Astrocyte (in vitro differentiated cells and primary cell): Measurements from ENCODE around the gene IGF1R. TPM values are rescaled to one million over a fixed set of nuclear protein-coding genes. Genes with fewer than 3 reads are reported as not detected.

Experiments used
- DNase-seq: peaks from one replicate; pipeline ENCODE4 v3.0.0-alpha.2; 2010; ENCODE audit warnings: low read depth
- FAIRE-seq: peaks from 2 replicates; lab custom pipeline; 2011; peaks lifted over from hg19 to GRCh38; lab: Jason Lieb, UNC
- H2AFZ ChIP-seq: 2 replicates; pipeline ENCODE4 v1.6.0; 2012; ENCODE audit warnings: low read depth, low read length, inconsistent platforms
- H3K27ac ChIP-seq: 2 replicates; pipeline ENCODE4 v1.5.1; 2011; ENCODE audit warnings: low read depth, low read length, inconsistent platforms
- H3K27me3 ChIP-seq: 2 replicates; pipeline ENCODE4 v1.6.0; 2011; ENCODE audit warnings: low read length, inconsistent platforms; ENCODE audit not compliant: insufficient read depth
- H3K36me3 ChIP-seq: 2 replicates; pipeline ENCODE4 v1.5.1; 2011; ENCODE audit warnings: low read length, inconsistent platforms; ENCODE audit not compliant: insufficient read depth
- H3K4me1 ChIP-seq: 2 replicates; pipeline ENCODE4 v1.5.1; 2011; ENCODE audit warnings: low read length, inconsistent platforms; ENCODE audit not compliant: insufficient read depth
- H3K4me2 ChIP-seq: 2 replicates; pipeline ENCODE4 v1.6.0; 2012; ENCODE audit warnings: low read length, inconsistent platforms
- H3K4me3 ChIP-seq: 2 replicates; pipeline ENCODE4 v1.5.1; 2011; ENCODE audit warnings: low read depth, mild to moderate bottlenecking, low read length, inconsistent platforms; ENCODE audit not compliant: insufficient read depth
- H3K79me2 ChIP-seq: 2 replicates; pipeline ENCODE4 v1.6.0; 2012; ENCODE audit warnings: mild to moderate bottlenecking, low read length, inconsistent platforms; ENCODE audit not compliant: insufficient read depth
- H3K9ac ChIP-seq: 2 replicates; pipeline ENCODE4 v1.6.0; 2012; ENCODE audit warnings: mild to moderate bottlenecking, low read length, inconsistent platforms
- H3K9me3 ChIP-seq: 2 replicates; pipeline ENCODE4 v1.5.1; 2012; ENCODE audit warnings: low read depth, mild to moderate bottlenecking, low read length, inconsistent platforms; ENCODE audit not compliant: insufficient read depth
- H4K20me1 ChIP-seq: 2 replicates; pipeline ENCODE4 v1.6.0; 2012; ENCODE audit warnings: low read length, inconsistent platforms; ENCODE audit not compliant: insufficient read depth
- H3K27ac Mint-ChIP-seq: one replicate; pipeline ENCODE4 v1.8.0; 2021; ENCODE audit warnings: mild to moderate bottlenecking, mixed read lengths; ENCODE audit not compliant: unreplicated experiment
- H3K27me3 Mint-ChIP-seq: one replicate; pipeline ENCODE4 v1.8.0; 2021; ENCODE audit warnings: low read depth, mixed read lengths; ENCODE audit not compliant: unreplicated experiment
- H3K36me3 Mint-ChIP-seq: one replicate; pipeline ENCODE4 v1.8.0; 2021; ENCODE audit warnings: low read depth, mixed read lengths; ENCODE audit not compliant: unreplicated experiment
- H3K4me1 Mint-ChIP-seq: one replicate; pipeline ENCODE4 v1.8.0; 2021; ENCODE audit warnings: low read depth, mixed read lengths; ENCODE audit not compliant: unreplicated experiment
- H3K4me3 Mint-ChIP-seq: one replicate; pipeline ENCODE4 v1.8.0; 2021; ENCODE audit warnings: mild to moderate bottlenecking, moderate library complexity, mixed read lengths; ENCODE audit not compliant: unreplicated experiment
- H3K9me3 Mint-ChIP-seq: one replicate; pipeline ENCODE4 v1.8.0; 2021; ENCODE audit warnings: mild to moderate bottlenecking, mixed read lengths; ENCODE audit not compliant: unreplicated experiment
- EZH2 ChIP-seq: IDR thresholded peaks from 2 replicates; pipeline ENCODE4 v1.6.1; 2012; ENCODE audit warnings: mild to moderate bottlenecking, low read length, inconsistent platforms; ENCODE audit not compliant: insufficient read depth
- total RNA-seq: library from RNA; stranded (reverse); gene quantifications from 2 replicates; pipeline ENCODE4 v1.2.1, GENCODE V29; 2021
- TF ChIP-seq, protein P1 (sequence below): IDR thresholded peaks from 2 replicates; pipeline ENCODE4 v1.5.1; 2011; ENCODE audit warnings: low read depth, mild to moderate bottlenecking, inconsistent platforms, low read length, moderate library complexity; ENCODE audit not compliant: insufficient read depth

Gene IGF1R
- total RNA-seq, 1 donor from 2014 or later: 270 TPM

DNA sequence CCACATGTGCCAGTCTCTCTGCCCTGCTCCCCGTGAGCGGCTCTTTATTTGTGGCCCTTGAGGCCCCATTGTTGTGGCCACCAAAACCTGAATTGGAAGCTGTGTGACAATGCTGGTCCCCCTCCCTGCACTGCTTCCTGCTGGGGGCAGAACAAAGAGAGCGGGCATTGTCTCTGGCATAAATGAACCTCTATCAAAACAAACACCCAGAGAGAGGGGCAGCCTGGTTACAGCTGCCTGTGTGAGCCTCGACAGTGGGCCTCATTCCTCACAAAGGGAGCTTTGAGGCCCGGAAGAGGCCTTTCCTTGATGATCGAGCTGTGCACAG is 152.9 kb downstream of the IGF1R start:
- H2AFZ ChIP-seq: no peak overlapping the region
- H3K4me1 Mint-ChIP-seq: peaks cover 70% of the 10 kb centered on the region
- peaks cover 41% of the 10 kb centered on the region for H3K4me1 ChIP-seq
- no peaks in the 10 kb centered on the region for H3K9me3 ChIP-seq
- peaks cover 98% of the 10 kb centered on the region for H3K79me2 ChIP-seq
- H3K27ac Mint-ChIP-seq: peak overlapping the region; percentile 97
- H3K27me3 Mint-ChIP-seq: no peaks in the 10 kb centered on the region
- H3K4me3 Mint-ChIP-seq: peak overlapping the region; percentile 78
- H3K4me2 ChIP-seq: peak overlapping the region; percentile 66
- H3K9me3 Mint-ChIP-seq: no peaks in the 10 kb centered on the region
- no peak for TF ChIP-seq EZH2
- TF ChIP-seq, protein P1, sequence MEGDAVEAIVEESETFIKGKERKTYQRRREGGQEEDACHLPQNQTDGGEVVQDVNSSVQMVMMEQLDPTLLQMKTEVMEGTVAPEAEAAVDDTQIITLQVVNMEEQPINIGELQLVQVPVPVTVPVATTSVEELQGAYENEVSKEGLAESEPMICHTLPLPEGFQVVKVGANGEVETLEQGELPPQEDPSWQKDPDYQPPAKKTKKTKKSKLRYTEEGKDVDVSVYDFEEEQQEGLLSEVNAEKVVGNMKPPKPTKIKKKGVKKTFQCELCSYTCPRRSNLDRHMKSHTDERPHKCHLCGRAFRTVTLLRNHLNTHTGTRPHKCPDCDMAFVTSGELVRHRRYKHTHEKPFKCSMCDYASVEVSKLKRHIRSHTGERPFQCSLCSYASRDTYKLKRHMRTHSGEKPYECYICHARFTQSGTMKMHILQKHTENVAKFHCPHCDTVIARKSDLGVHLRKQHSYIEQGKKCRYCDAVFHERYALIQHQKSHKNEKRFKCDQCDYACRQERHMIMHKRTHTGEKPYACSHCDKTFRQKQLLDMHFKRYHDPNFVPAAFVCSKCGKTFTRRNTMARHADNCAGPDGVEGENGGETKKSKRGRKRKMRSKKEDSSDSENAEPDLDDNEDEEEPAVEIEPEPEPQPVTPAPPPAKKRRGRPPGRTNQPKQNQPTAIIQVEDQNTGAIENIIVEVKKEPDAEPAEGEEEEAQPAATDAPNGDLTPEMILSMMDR: no peak
- no peaks in the 10 kb centered on the region for H3K36me3 ChIP-seq
- no peaks in the 10 kb centered on the region for H3K27me3 ChIP-seq
- DNase-seq (no peak), FAIRE-seq (no peak)
- H3K36me3 Mint-ChIP-seq: peaks cover 2% of the 10 kb centered on the region
- H4K20me1 ChIP-seq: peaks cover 97% of the 10 kb centered on the region
- H3K9ac ChIP-seq: peak overlapping the region; percentile 19
- no peak overlapping the region for H3K4me3 ChIP-seq
- H3K27ac ChIP-seq: no peak overlapping the region

DNA sequence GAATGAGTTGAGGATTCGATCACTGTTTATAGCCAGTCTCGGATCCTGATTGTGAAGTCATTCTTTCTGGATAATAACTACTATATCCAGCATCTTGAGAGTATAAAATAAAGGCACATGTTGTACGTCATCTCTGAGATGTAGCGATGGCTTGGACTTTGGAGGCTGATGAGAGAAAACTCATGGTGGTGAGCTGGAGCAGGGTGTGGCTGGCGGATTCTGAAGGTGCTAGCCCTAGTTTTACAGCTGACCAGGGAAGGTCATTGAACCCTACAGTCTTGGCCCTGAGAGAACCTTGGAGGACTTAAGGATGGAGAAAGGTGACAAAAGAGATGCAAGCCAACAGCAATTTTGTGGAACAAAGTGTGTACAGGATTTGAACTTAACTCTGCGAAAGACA is 153.8 kb downstream of the IGF1R start:
- Histone ChIP-seq H3K27ac (no peak overlapping the region), H3K9me3 (no peaks in the 10 kb centered on the region), H3K36me3 (no peaks in the 10 kb centered on the region), H4K20me1 (peaks cover 97% of the 10 kb centered on the region), H3K27me3 (no peaks in the 10 kb centered on the region), H2AFZ (no peak overlapping the region), H3K4me2 (no peak overlapping the region), H3K4me1 (peaks cover 41% of the 10 kb centered on the region), H3K79me2 (peaks cover 98% of the 10 kb centered on the region), H3K9ac (no peak overlapping the region), H3K4me3 (no peak overlapping the region)
- no peaks in the 10 kb centered on the region for H3K9me3 Mint-ChIP-seq
- DNase-seq (no peak), FAIRE-seq (no peak)
- peaks cover 2% of the 10 kb centered on the region for H3K36me3 Mint-ChIP-seq
- H3K27ac Mint-ChIP-seq: peak overlapping the region; percentile 97
- no peak for TF ChIP-seq EZH2
- TF ChIP-seq, protein P1: no peak
- H3K27me3 Mint-ChIP-seq: no peaks in the 10 kb centered on the region
- no peak overlapping the region for H3K4me3 Mint-ChIP-seq
- H3K4me1 Mint-ChIP-seq: peaks cover 67% of the 10 kb centered on the region

DNA sequence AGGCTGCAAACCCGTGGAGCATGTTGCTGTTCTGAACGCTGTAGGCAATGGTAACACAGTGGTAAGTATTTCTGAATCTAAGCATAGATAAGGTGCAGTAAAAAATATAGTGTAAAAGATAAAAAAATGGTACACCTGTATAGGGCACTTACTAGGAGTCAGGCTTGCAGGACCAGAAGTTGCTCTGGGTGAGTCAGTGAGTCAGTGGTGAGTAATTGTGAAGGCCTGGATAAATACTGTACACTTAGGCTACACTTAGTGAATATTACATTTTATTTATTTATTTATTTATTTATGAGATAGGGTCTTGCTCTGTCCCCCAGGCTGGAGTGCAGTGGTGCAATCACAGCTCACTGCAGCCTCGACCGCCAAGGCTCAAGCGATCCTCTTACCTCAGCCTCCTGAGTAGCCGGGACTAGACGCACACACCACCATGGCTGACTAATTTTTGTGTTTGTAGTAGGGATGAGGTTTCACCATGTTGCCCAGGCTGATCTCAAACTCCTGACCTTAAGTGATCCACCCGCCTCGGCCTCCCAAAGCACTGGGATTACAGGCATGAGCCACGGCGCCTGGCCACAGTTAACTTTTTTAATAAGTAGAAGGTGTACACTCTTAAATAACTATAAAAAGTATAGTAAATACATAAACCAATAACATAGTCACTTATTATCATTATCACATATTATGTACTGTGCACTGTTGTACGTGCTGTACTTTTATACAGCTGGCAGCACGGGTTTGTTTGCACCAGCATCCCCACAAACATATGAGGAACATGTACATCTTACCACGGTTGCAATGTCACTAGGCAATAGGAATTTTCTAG is 155.1 kb downstream of the IGF1R start:
- H3K4me3 ChIP-seq: no peak overlapping the region
- H4K20me1 ChIP-seq: peaks cover 97% of the 10 kb centered on the region
- no peak overlapping the region for H3K9ac ChIP-seq
- TF ChIP-seq EZH2: no peak
- TF ChIP-seq, protein P1: no peak
- Mint-ChIP-seq H3K27ac (no peak overlapping the region), H3K27me3 (no peaks in the 10 kb centered on the region), H3K9me3 (no peaks in the 10 kb centered on the region), H3K4me3 (no peak overlapping the region), H3K4me1 (peaks cover 68% of the 10 kb centered on the region), H3K36me3 (no peaks in the 10 kb centered on the region)
- H3K4me1 ChIP-seq: peaks cover 41% of the 10 kb centered on the region
- no peaks in the 10 kb centered on the region for H3K36me3 ChIP-seq
- no peak overlapping the region for H3K27ac ChIP-seq
- H3K4me2 ChIP-seq: no peak overlapping the region
- H3K9me3 ChIP-seq: no peaks in the 10 kb centered on the region
- H3K79me2 ChIP-seq: peaks cover 98% of the 10 kb centered on the region
- no peaks in the 10 kb centered on the region for H3K27me3 ChIP-seq
- peak; percentile 71 for DNase-seq
- H2AFZ ChIP-seq: no peak overlapping the region
- no peak for FAIRE-seq
